Measurements from ENCODE around the gene PLXDC2.

PLXDC2 gene

GRCh38 chr10:20089879-20090278 is 273.6 kb downstream of the PLXDC2 start:
- in situ Hi-C loops (cut with MboI; ENCODE audit: low pct_unique_long_range_greater_than_20kb, low sequenced_read_pairs, unreplicated experiment) = no loop called here
- TF ChIP-seq, protein P1, sequence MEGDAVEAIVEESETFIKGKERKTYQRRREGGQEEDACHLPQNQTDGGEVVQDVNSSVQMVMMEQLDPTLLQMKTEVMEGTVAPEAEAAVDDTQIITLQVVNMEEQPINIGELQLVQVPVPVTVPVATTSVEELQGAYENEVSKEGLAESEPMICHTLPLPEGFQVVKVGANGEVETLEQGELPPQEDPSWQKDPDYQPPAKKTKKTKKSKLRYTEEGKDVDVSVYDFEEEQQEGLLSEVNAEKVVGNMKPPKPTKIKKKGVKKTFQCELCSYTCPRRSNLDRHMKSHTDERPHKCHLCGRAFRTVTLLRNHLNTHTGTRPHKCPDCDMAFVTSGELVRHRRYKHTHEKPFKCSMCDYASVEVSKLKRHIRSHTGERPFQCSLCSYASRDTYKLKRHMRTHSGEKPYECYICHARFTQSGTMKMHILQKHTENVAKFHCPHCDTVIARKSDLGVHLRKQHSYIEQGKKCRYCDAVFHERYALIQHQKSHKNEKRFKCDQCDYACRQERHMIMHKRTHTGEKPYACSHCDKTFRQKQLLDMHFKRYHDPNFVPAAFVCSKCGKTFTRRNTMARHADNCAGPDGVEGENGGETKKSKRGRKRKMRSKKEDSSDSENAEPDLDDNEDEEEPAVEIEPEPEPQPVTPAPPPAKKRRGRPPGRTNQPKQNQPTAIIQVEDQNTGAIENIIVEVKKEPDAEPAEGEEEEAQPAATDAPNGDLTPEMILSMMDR (IDR thresholded peaks at IDR 0.05; ENCODE audit: extremely low read depth, insufficient read depth, missing control alignments) = no peak
- DNase-seq (ENCODE audit: low spot score) = no peak

DNA sequence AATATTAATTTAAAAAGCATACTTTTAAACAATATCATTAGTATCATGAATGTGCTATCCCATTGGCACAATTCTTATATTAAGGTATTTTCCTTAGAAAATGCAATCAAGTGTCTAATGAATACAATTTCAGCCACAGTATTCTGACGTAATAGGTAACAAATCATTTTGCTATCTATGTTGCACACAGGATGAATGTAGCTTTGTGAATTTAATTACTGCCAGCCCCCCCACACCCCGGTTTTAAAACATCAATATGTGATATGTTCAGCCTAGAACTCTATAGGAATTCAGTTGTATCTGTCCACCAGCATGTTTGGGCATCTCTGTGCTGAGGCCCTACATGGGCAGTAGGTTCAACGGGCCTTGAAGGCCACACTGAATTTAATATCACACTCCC is 274.6 kb downstream of the PLXDC2 start:
- no peak for DNase-seq (ENCODE audit: low spot score)
- TF ChIP-seq, protein P1 (IDR thresholded peaks at IDR 0.05; ENCODE audit: extremely low read depth, insufficient read depth, missing control alignments) = no peak
- in situ Hi-C loops (cut with MboI; ENCODE audit: low pct_unique_long_range_greater_than_20kb, low sequenced_read_pairs, unreplicated experiment) = no loop called here

- TF ChIP-seq, protein P1 (IDR thresholded peaks at IDR 0.05; ENCODE audit: extremely low read depth, insufficient read depth, missing control alignments) = no peak
- in situ Hi-C loops (cut with MboI; ENCODE audit: low pct_unique_long_range_greater_than_20kb, low sequenced_read_pairs, unreplicated experiment) = no loop called here
These were observed 275.5 kb downstream of the PLXDC2 start for GRCh38 chr10:20091698-20092097.

GRCh38 chr10:20093600-20093999 is 277.4 kb downstream of the PLXDC2 start:
- TF ChIP-seq, protein P1 (IDR thresholded peaks at IDR 0.05; ENCODE audit: extremely low read depth, insufficient read depth, missing control alignments) = no peak
- in situ Hi-C loops (cut with MboI; ENCODE audit: low pct_unique_long_range_greater_than_20kb, low sequenced_read_pairs, unreplicated experiment) = no loop called here
- no peak for DNase-seq (ENCODE audit: low spot score)

More at GRCh38 chr10:20091698-20092097, 275.5 kb downstream of the PLXDC2 start:
- no peak for DNase-seq (ENCODE audit: low spot score)

GRCh38 chr10:20094226-20094976 is 278.2 kb downstream of the PLXDC2 start:
- TF ChIP-seq, protein P1 (IDR thresholded peaks at IDR 0.05; ENCODE audit: extremely low read depth, insufficient read depth, missing control alignments) = no peak
- in situ Hi-C loops (cut with MboI; ENCODE audit: low pct_unique_long_range_greater_than_20kb, low sequenced_read_pairs, unreplicated experiment) = no loop called here

DNA sequence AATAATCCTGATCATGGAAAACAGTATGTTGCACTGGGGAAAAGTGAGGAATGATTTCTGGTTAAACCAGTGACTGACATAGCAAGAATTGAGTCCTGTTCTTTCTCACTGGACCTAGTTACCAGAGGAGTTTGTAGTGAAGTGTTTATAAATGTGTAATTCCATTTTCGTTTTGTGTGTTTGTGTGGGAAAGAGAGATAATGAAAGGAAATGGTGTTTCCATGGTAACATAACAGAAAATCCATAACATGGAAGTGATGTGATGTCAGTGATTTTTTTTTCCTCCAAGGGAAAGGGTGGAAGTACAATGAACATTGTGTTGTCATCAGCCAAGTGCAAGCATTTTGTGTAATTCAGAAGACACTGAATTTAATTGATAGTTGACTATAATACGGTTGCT is 283.9 kb downstream of the PLXDC2 start:
- in situ Hi-C loops (cut with MboI; ENCODE audit: low pct_unique_long_range_greater_than_20kb, low sequenced_read_pairs, unreplicated experiment) = no loop called here
- no peak for DNase-seq (ENCODE audit: low spot score)
- TF ChIP-seq, protein P1 (IDR thresholded peaks at IDR 0.05; ENCODE audit: extremely low read depth, insufficient read depth, missing control alignments) = no peak

More at GRCh38 chr10:20094226-20094976, 278.2 kb downstream of the PLXDC2 start:
- DNase-seq (ENCODE audit: low spot score) = no peak
